Measurements from ENCODE around the gene OTULINL.
A peak's percentile ranks its signal among the peaks of the same experiment; 100 is the strongest.

The OTULINL gene

DNA sequence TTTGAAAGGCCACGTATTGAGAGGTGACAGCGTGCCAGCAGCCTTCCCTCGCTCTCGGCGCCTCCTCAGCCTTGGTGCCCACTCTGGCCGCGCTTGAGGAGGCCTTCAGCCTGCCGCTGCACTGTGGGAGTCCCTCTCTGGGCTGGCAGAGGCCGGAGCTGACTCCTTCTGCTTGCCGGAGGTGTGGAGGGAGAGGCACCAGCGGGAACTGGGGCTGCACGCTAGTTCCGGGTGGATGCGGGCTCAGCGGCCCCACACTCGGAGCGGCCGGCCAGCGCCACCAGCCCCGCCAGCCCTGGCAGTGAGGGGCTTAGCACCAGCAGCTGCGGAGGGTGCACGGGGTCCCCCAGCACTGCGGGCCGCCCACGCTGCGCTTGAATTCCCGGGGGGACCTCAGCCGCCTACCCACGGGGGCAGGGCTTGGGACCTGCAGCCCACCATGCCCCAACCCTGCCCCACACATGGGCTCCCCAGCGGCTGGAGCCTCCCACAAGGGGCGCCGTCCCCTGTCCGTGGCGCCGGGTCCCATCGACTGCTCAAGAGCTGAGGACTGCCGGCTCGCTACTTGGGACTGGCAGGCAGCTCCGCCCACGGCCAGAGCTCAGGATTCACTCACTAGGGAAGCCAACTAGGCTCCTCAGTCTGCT is 4.4 kb upstream of the OTULINL start:
- 0 out of 2 replicates have a peak, but pooled peaks cover 3% of the 10 kb centered on the region for H3K9me3 ChIP-seq (ENCODE audit: insufficient read depth, low read depth, low read length)
- peaks cover 32% of the 10 kb centered on the region for H3K27me3 ChIP-seq (ENCODE audit: insufficient read depth, low read length)
- WGBS = 94% methylated on average over 40 of the region's 40 CpGs
- H3K4me3 ChIP-seq (ENCODE audit: low read length) = no peak overlapping the region
- H3K27ac ChIP-seq (ENCODE audit: low read depth, low read length) = no peak overlapping the region
- H3K4me1 ChIP-seq (ENCODE audit: insufficient read depth, low read length) = peaks cover 5% of the 10 kb centered on the region; the same call in 1 of the 2 replicates
- no peak overlapping the region for H3K9ac ChIP-seq (ENCODE audit: low read depth, low read length)
- H3K36me3 ChIP-seq (ENCODE audit: insufficient read depth, low read length) = no peaks in the 10 kb centered on the region

DNA sequence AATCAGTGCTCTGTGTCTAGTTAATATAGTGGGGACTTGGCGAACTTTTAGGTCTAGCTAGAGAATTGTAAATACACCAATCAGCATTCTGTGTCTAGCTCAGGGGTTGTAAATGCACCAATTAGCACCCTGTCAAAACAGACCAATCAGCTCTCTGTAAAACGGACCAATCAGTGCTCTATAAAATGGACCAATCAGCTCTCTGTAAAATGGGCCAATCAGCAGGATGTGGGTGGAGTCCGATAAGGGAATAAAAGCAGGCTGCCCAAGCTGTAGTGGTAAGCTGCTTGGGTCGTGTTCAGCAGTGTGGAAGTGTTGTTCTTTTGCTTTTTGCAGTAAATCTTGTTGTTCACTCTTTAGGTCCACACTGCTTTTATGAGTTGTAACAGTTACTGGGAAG is 3.6 kb upstream of the OTULINL start:
- Histone ChIP-seq H3K27me3 (ENCODE audit: insufficient read depth, low read length) (peaks cover 39% of the 10 kb centered on the region), H3K4me3 (ENCODE audit: low read length) (no peak overlapping the region), H3K27ac (ENCODE audit: low read depth, low read length) (no peak overlapping the region), H3K4me1 (ENCODE audit: insufficient read depth, low read length) (peaks cover 7% of the 10 kb centered on the region; the same call in 1 of the 2 replicates), H3K9me3 (ENCODE audit: insufficient read depth, low read depth, low read length) (0 out of 2 replicates have a peak, but pooled peaks cover 3% of the 10 kb centered on the region), H3K36me3 (ENCODE audit: insufficient read depth, low read length) (no peaks in the 10 kb centered on the region), H3K9ac (ENCODE audit: low read depth, low read length) (no peak overlapping the region)
- WGBS = 96% methylated on average over 4 of the region's 4 CpGs

DNA sequence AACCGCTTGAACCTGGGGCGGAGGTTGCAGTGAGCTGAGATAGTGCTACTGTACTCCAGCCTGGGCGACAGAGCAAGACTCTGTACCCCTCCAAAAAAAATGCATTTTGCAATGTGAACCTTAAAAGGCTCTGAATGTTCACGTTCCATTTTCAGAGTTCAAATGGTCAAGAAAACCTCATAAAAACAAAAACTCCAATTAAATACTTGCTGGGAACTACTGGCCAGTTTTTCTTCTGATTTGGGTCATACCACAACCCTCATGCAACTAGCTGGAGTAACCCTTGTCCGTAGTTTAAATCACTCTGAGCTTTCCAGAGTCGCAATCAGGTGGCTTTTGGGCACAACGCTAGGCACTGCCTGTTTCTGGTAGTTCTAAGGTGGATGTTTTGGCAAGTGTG is 2.3 kb upstream of the OTULINL start:
- no peaks in the 10 kb centered on the region for H3K36me3 ChIP-seq (ENCODE audit: insufficient read depth, low read length)
- 0 out of 2 replicates have a peak, but pooled peaks cover 3% of the 10 kb centered on the region for H3K9me3 ChIP-seq (ENCODE audit: insufficient read depth, low read depth, low read length)
- no peak overlapping the region for H3K9ac ChIP-seq (ENCODE audit: low read depth, low read length)
- peaks cover 51% of the 10 kb centered on the region for H3K27me3 ChIP-seq (ENCODE audit: insufficient read depth, low read length)
- no peak overlapping the region for H3K4me3 ChIP-seq (ENCODE audit: low read length)
- H3K4me1 ChIP-seq (ENCODE audit: insufficient read depth, low read length) = peaks cover 7% of the 10 kb centered on the region; the same call in 1 of the 2 replicates
- H3K27ac ChIP-seq (ENCODE audit: low read depth, low read length) = no peak overlapping the region
- 89% methylated on average over 7 of the region's 7 CpGs for WGBS

DNA sequence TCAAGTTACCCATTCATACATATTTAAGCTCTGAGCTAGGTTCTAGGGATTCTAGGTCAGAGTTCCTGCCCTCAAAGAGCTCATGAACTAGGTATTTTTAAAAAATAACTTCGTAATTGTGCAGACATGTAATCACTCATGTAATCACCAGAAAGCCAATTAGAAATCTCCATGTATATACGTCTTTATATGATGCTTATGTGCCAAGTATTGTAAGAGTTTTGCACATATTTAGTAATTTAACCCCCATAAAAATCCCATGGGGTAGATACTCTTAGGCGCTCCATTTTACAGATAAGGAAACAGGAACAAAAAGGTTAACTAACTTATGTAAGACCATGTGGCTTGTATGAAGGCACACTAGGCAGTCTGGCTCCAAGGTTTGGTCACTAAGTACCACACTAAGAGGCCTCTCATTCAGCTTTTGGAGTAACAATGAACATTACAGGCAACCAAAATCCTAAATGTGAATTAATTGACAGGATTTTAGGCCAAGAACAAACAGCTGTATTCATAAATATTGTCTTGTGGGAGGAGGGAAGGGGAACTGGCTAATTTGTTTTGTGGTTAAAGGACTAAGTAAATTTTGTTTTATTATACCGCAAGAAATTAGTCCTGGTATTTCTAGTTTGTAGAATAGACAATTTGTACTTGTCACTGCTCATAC is 1.7 kb upstream of the OTULINL start:
- Histone ChIP-seq H3K9ac (ENCODE audit: low read depth, low read length) (no peak overlapping the region), H3K36me3 (ENCODE audit: insufficient read depth, low read length) (no peaks in the 10 kb centered on the region), H3K27ac (ENCODE audit: low read depth, low read length) (no peak overlapping the region), H3K9me3 (ENCODE audit: insufficient read depth, low read depth, low read length) (0 out of 2 replicates have a peak, but pooled peaks cover 3% of the 10 kb centered on the region), H3K4me1 (ENCODE audit: insufficient read depth, low read length) (peaks cover 7% of the 10 kb centered on the region; the same call in 1 of the 2 replicates), H3K4me3 (ENCODE audit: low read length) (no peak overlapping the region), H3K27me3 (ENCODE audit: insufficient read depth, low read length) (peaks cover 51% of the 10 kb centered on the region)
- 84% methylated on average over 3 of the region's 4 CpGs for WGBS

DNA sequence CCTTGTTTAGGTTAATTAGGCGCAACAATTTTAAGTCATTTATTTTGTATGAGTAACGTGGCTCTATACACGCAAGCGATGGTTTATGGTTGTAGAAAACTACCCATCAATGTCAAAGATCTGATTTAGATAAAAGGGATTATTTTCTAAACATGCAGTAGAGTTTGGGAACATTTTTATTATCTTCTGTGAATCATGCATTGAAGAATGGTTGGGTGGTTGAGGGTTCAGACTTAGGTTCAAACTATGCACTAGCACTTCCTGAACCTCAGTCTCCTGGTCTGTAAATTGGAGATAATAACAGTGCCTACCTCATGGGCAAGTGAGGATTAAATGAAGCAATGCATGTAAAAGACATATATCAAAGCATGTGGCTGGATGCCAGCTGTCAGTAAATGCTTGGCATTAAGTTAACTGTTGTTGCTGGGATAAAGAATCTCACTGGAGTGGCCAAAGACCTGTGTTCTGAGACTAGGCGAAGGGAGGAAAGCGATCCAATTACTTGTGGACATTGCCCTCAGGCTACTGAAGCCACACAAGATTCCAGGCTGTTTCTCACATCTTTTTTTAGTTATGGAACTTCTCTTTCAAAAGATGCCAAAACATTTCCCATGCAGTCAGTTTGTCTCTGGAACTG is 1.1 kb upstream of the OTULINL start:
- no peaks in the 10 kb centered on the region for H3K36me3 ChIP-seq (ENCODE audit: insufficient read depth, low read length)
- 92% methylated on average over 6 of the region's 6 CpGs for WGBS
- peaks cover 51% of the 10 kb centered on the region for H3K27me3 ChIP-seq (ENCODE audit: insufficient read depth, low read length)
- no peak overlapping the region for H3K27ac ChIP-seq (ENCODE audit: low read depth, low read length)
- H3K9me3 ChIP-seq (ENCODE audit: insufficient read depth, low read depth, low read length) = 0 out of 2 replicates have a peak, but pooled peaks cover 3% of the 10 kb centered on the region
- H3K4me1 ChIP-seq (ENCODE audit: insufficient read depth, low read length) = peaks cover 7% of the 10 kb centered on the region; the same call in 1 of the 2 replicates
- no peak overlapping the region for H3K9ac ChIP-seq (ENCODE audit: low read depth, low read length)
- H3K4me3 ChIP-seq (ENCODE audit: low read length) = peak overlapping the region; percentile 94; the same call in 1 of the 2 replicates

DNA sequence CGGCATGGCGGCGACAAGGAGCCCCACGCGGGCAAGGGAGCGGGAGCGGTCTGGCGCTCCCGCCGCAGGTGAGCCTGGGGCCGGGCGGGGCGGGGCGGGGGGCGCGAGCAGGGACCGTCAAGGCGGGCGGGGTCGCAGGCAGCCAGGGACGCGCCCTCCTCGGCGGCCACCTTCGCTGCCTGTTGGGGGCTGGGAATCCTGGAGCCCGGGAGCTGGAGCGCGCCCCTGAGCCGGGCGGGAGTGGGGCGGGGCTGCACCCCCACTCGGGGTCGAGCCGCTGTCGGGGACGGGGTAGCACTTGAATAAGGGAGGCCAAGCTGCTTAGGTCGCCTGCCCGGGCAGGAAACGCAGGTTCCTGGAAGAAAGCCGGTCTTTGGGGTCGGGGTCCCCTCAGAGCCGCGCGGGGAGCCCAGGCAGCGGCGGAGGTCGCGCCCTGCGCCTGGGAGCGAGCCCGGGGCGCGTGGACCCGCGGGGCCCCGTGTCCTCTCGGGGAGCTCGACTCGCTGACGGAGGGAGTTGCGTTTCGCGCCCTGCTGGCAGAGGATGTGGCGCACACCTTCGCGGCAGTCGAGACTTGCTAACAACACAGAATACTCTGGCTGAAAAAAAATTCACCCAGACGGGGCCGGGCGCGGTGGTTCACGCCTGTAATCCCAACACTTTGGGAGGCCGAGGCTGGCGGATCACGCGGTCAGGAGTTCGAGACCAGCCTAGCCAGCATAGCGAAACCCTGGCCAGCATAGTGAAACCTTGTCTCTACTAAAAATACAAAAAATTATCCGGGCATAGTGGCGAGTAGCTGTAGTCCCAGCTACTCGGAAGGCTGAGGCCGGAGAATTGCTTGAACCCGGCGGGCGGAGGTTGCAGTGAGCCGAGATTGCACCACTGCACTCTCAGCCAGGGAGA is 552 bp downstream of the OTULINL start:
- Histone ChIP-seq H3K27ac (ENCODE audit: low read depth, low read length) (peak overlapping the region; percentile 35; the same call in 1 of the 2 replicates), H3K4me3 (ENCODE audit: low read length) (peak overlapping the region; percentile 94), H3K9me3 (ENCODE audit: insufficient read depth, low read depth, low read length) (peaks cover 14% of the 10 kb centered on the region), H3K4me1 (ENCODE audit: insufficient read depth, low read length) (peaks cover 7% of the 10 kb centered on the region; the same call in 1 of the 2 replicates), H3K36me3 (ENCODE audit: insufficient read depth, low read length) (no peaks in the 10 kb centered on the region), H3K9ac (ENCODE audit: low read depth, low read length) (peak overlapping the region; percentile 74), H3K27me3 (ENCODE audit: insufficient read depth, low read length) (peaks cover 51% of the 10 kb centered on the region)
- WGBS = 5% methylated on average over 86 of the region's 86 CpGs

DNA sequence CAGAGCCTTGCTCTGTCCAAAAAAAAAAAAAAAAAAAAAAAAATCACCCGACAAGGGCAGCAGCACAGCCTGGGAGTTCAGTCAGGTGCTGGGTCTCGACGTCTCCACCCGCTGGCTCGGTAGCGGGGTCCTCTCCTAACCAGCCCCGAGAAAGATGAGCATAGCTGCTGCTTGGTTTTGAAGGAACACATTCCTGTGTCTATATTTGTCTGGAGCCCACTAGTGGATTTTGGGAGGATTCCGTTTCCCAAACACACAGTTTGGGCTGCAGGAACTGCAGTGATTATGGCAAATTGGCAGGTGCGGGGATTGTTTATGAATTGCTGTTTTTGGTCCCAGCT is 1.2 kb downstream of the OTULINL start:
- peak overlapping the region; percentile 94 for H3K4me3 ChIP-seq (ENCODE audit: low read length)
- H3K27me3 ChIP-seq (ENCODE audit: insufficient read depth, low read length) = peaks cover 51% of the 10 kb centered on the region
- no peak overlapping the region for H3K9ac ChIP-seq (ENCODE audit: low read depth, low read length)
- peaks cover 7% of the 10 kb centered on the region; the same call in 1 of the 2 replicates for H3K4me1 ChIP-seq (ENCODE audit: insufficient read depth, low read length)
- 52% methylated on average over 9 of the region's 9 CpGs for WGBS
- H3K36me3 ChIP-seq (ENCODE audit: insufficient read depth, low read length) = no peaks in the 10 kb centered on the region
- no peak overlapping the region for H3K27ac ChIP-seq (ENCODE audit: low read depth, low read length)
- peaks cover 14% of the 10 kb centered on the region for H3K9me3 ChIP-seq (ENCODE audit: insufficient read depth, low read depth, low read length)

DNA sequence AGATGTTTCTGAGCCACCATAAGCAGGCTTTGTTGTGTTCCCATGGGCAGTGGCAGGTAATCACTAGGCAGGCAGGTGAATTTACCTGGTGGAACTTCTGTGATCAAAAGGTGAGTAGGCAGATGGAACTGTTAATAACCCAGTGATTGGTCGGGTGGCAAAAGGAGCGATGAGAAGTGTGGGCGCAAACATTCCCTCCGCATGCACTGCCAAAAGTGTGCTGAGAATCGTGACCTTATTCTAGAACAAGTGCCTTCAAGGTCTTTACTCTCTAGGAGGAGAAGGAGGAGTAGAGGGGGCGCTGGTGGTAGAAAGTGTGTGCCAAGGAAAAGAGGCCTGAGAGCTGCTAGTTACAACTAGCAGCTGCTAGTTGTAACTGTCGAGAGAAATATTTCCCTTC is 3.3 kb downstream of the OTULINL start:
- H3K27me3 ChIP-seq (ENCODE audit: insufficient read depth, low read length) = peaks cover 37% of the 10 kb centered on the region
- 95% methylated on average over 7 of the region's 7 CpGs for WGBS
- no peaks in the 10 kb centered on the region for H3K36me3 ChIP-seq (ENCODE audit: insufficient read depth, low read length)
- no peak overlapping the region for H3K9ac ChIP-seq (ENCODE audit: low read depth, low read length)
- no peak overlapping the region for H3K4me3 ChIP-seq (ENCODE audit: low read length)
- H3K27ac ChIP-seq (ENCODE audit: low read depth, low read length) = no peak overlapping the region
- H3K4me1 ChIP-seq (ENCODE audit: insufficient read depth, low read length) = peaks cover 7% of the 10 kb centered on the region; the same call in 1 of the 2 replicates
- H3K9me3 ChIP-seq (ENCODE audit: insufficient read depth, low read depth, low read length) = peaks cover 12% of the 10 kb centered on the region

DNA sequence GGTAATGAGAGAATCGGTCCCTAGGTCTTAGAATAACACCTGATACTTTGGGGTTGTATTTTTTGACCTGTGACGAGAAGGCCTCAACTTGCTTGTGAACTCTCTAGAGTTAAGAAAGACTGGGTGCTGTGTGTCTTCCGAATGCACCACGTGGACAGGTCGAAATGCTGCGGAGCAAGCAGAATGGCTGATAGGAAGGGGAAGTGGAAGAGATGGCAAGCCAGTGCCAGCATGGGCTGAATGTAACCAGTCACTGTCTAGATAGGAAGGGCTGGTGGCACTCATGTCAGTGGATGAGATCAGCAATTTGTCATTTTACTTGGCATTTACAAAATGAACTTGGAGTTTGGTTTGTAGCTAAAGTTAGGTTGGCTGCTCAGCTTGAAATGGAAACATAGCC is 5.6 kb downstream of the OTULINL start:
- Histone ChIP-seq H3K36me3 (ENCODE audit: insufficient read depth, low read length) (no peaks in the 10 kb centered on the region), H3K27me3 (ENCODE audit: insufficient read depth, low read length) (peaks cover 20% of the 10 kb centered on the region), H3K9ac (ENCODE audit: low read depth, low read length) (no peak overlapping the region), H3K4me1 (ENCODE audit: insufficient read depth, low read length) (0 out of 2 replicates have a peak, but pooled peaks cover 2% of the 10 kb centered on the region), H3K4me3 (ENCODE audit: low read length) (no peak overlapping the region), H3K9me3 (ENCODE audit: insufficient read depth, low read depth, low read length) (peaks cover 12% of the 10 kb centered on the region), H3K27ac (ENCODE audit: low read depth, low read length) (no peak overlapping the region)
- WGBS = 93% methylated on average over 6 of the region's 6 CpGs

DNA sequence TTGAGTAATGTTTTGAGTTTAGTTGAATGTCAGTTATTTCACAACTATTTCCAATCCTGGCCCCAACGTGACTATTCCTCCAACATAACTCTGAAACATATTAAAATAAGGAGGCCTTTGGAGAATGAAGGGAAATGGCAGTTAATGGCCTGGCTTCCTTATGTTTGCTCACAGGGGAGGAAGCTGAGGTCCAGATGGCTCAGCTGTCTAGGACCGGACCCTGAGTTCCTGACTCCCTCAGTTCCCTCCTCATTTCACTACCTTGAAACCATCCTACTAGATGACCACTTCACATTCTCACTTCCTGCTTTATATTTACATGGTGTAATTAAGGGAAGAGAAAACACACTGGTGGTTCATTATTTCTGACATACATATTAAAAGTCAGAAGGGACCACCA is 6.6 kb downstream of the OTULINL start:
- H3K9me3 ChIP-seq (ENCODE audit: insufficient read depth, low read depth, low read length) = peaks cover 12% of the 10 kb centered on the region
- H3K4me1 ChIP-seq (ENCODE audit: insufficient read depth, low read length) = no peaks in the 10 kb centered on the region
- no peak overlapping the region for H3K9ac ChIP-seq (ENCODE audit: low read depth, low read length)
- H3K27me3 ChIP-seq (ENCODE audit: insufficient read depth, low read length) = peaks cover 10% of the 10 kb centered on the region
- no peak overlapping the region for H3K27ac ChIP-seq (ENCODE audit: low read depth, low read length)
- H3K36me3 ChIP-seq (ENCODE audit: insufficient read depth, low read length) = no peaks in the 10 kb centered on the region
- 100% methylated on average over 1 of the region's 2 CpGs for WGBS
- no peak overlapping the region for H3K4me3 ChIP-seq (ENCODE audit: low read length)

Data from HUES64 (cell line).